Endodermal cell (in vitro differentiated cells): Measurements from ENCODE around the gene SMIM35. TPM values are rescaled to one million over a fixed set of nuclear protein-coding genes. Genes with fewer than 3 reads are reported as not detected.

Source experiments
- DNase-seq: peaks from one replicate; pipeline ENCODE4 v3.0.0-alpha.2; 2017
- H3K27ac ChIP-seq: 2 replicates; pipeline ENCODE4 v1.5.1; 2013; ENCODE audit warnings: mild to moderate bottlenecking, low read depth, low read length, moderate library complexity
- H3K27me3 ChIP-seq: 2 replicates; pipeline ENCODE4 v1.6.1; 2013; ENCODE audit warnings: mild to moderate bottlenecking, low read length, moderate library complexity; ENCODE audit not compliant: insufficient read depth, control insufficient read depth, poor library complexity, severe bottlenecking
- H3K36me3 ChIP-seq: 2 replicates; pipeline ENCODE4 v1.7.0; 2013; ENCODE audit warnings: mild to moderate bottlenecking, low read length, moderate library complexity; ENCODE audit not compliant: control insufficient read depth, insufficient read depth
- H3K4me1 ChIP-seq: one replicate; pipeline ENCODE4 v1.7.0; 2013; ENCODE audit warnings: low read length; ENCODE audit not compliant: control insufficient read depth, insufficient read depth
- H3K4me3 ChIP-seq: 2 replicates; pipeline ENCODE4 v1.5.1; 2013; ENCODE audit warnings: mild to moderate bottlenecking, low read length, moderate library complexity
- H3K9ac ChIP-seq: 2 replicates; pipeline ENCODE4 v1.6.1; 2013; ENCODE audit warnings: mild to moderate bottlenecking, low read length, moderate library complexity; ENCODE audit not compliant: poor library complexity, severe bottlenecking; ENCODE audit errors: extremely low read depth
- H3K9me3 ChIP-seq: 2 replicates; pipeline ENCODE4 v1.6.1; 2013; ENCODE audit warnings: mild to moderate bottlenecking, low read length, moderate library complexity; ENCODE audit not compliant: control insufficient read depth
- H3K27ac Mint-ChIP-seq: 2 replicates; pipeline ENCODE4 v1.8.0; 2020; ENCODE audit warnings: mixed read lengths
- H3K27me3 Mint-ChIP-seq: 2 replicates; pipeline ENCODE4 v1.8.0; 2021; ENCODE audit warnings: mild to moderate bottlenecking, mixed read lengths; ENCODE audit not compliant: insufficient read depth
- H3K36me3 Mint-ChIP-seq: 2 replicates; pipeline ENCODE4 v1.8.0; 2020; ENCODE audit warnings: low read depth, mixed read lengths
- H3K4me1 Mint-ChIP-seq: 2 replicates; pipeline ENCODE4 v1.8.0; 2020; ENCODE audit warnings: mixed read lengths
- H3K4me3 Mint-ChIP-seq: 2 replicates; pipeline ENCODE4 v1.8.0; 2020; ENCODE audit warnings: mild to moderate bottlenecking, moderate library complexity, mixed read lengths
- H3K9me3 Mint-ChIP-seq: 2 replicates; pipeline ENCODE4 v1.8.0; 2020; ENCODE audit warnings: mild to moderate bottlenecking, mixed read lengths
- WGBS, 2 experiments: methylation state at CpG; one replicate each; pipeline versions ENCODE4 v1.1.5 to v1.1.7; 2013; ENCODE audit warnings: missing lambda C conversion rate in 2 of 2, mixed read lengths in 1 of 2; ENCODE audit not compliant: insufficient coverage in 1 of 2, insufficient read length in 1 of 2; 5-methylcytosine and 5-hydroxymethylcytosine counted together
- total RNA-seq, 2 donors: library from RNA; stranded (reverse); fragmentation: NEBNext Ultra II Directional in 1 of 2; extraction: Animal tissue kit (Norgen Biotek cat#: 25700) in 1 of 2; gene quantifications; 2 replicates in 1 of 2; 3 replicates in 1 of 2; pipeline ENCODE4 v1.2.1, GENCODE V29; 2021
- TF ChIP-seq, protein P1 (sequence below): fragments of 200-600 bp; sonication (generic); conservative IDR thresholded peaks from 2 replicates; pipeline ENCODE4 v1.5.0; 2021; ENCODE audit warnings: antibody characterized with exemption, mild to moderate bottlenecking

SMIM35 gene
- total RNA-seq, 2 donors from 2014 or later, result not detected

DNA sequence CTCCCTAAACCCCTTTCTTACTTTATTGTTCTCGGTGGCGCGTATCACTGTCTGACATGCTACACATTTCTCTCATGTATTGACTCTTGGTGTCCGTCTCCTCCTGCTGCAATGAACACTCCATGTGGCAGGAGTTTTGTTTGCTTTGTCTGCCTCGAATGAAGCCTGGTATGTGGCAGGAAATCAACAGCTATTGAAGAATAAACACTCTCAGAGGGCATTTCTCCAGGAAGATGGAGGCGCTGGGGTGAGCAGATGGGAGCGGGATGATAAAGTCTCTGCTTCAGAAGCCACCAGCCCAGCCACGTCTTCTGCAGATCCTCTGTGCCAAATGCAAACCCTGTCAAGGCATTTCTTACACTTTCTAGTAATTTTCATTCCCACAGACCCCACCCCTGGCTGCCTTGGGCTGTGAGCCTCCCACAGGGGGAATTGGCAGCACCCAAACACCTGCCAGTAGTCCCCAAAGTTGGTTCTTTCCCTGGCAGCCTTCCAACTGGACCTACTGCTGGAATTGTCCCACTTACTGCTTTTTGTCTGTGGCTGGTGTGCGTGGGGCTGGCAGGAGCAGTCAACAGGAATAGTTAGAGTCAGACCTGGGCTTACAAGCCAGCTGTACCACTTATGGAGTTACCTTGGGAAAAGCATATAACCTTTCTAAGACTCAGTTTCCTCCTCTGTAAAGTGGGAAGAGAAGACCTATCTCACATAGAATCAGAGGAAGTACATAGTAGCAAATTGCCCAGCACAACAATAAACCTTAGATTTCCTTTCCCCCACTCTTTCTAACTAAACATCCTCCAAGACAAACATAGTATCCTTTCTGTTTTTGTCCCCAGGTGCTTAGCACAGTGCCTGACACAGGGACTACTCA lies 113.9 kb downstream of the SMIM35 start:
- H3K4me3 ChIP-seq, result no peak overlapping the region
- H3K36me3 ChIP-seq, result no peaks in the 10 kb centered on the region
- no peak overlapping the region for H3K27ac ChIP-seq
- peaks cover 2% of the 10 kb centered on the region for H3K4me1 Mint-ChIP-seq
- no peaks in the 10 kb centered on the region for H3K9me3 ChIP-seq
- DNase-seq, result no peak
- H3K9ac ChIP-seq, result no peak overlapping the region
- H3K27me3 ChIP-seq, result peaks cover 3% of the 10 kb centered on the region
- H3K4me3 Mint-ChIP-seq, result no peak overlapping the region
- H3K27ac Mint-ChIP-seq, result no peak overlapping the region
- peaks cover 4% of the 10 kb centered on the region for H3K9me3 Mint-ChIP-seq
- peaks cover 27% of the 10 kb centered on the region for H3K27me3 Mint-ChIP-seq
- H3K4me1 ChIP-seq, result no peaks in the 10 kb centered on the region
- H3K36me3 Mint-ChIP-seq, result no peaks in the 10 kb centered on the region
- TF ChIP-seq, protein P1, sequence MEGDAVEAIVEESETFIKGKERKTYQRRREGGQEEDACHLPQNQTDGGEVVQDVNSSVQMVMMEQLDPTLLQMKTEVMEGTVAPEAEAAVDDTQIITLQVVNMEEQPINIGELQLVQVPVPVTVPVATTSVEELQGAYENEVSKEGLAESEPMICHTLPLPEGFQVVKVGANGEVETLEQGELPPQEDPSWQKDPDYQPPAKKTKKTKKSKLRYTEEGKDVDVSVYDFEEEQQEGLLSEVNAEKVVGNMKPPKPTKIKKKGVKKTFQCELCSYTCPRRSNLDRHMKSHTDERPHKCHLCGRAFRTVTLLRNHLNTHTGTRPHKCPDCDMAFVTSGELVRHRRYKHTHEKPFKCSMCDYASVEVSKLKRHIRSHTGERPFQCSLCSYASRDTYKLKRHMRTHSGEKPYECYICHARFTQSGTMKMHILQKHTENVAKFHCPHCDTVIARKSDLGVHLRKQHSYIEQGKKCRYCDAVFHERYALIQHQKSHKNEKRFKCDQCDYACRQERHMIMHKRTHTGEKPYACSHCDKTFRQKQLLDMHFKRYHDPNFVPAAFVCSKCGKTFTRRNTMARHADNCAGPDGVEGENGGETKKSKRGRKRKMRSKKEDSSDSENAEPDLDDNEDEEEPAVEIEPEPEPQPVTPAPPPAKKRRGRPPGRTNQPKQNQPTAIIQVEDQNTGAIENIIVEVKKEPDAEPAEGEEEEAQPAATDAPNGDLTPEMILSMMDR, result no peak
- WGBS, 2 experiments, result 87 to 94% methylated on average over 9 of the region's 9 CpGs

GRCh38 chr11:117972044-117972443 lies 114.7 kb downstream of the SMIM35 start:
- peaks cover 2% of the 10 kb centered on the region for H3K4me1 Mint-ChIP-seq
- TF ChIP-seq, protein P1, result no peak
- Histone ChIP-seq H3K27ac (no peak overlapping the region), H3K9me3 (no peaks in the 10 kb centered on the region), H3K9ac (no peak overlapping the region), H3K4me1 (no peaks in the 10 kb centered on the region), H3K4me3 (no peak overlapping the region), H3K36me3 (no peaks in the 10 kb centered on the region), H3K27me3 (peaks cover 3% of the 10 kb centered on the region)
- H3K27ac Mint-ChIP-seq, result no peak overlapping the region
- no peaks in the 10 kb centered on the region for H3K36me3 Mint-ChIP-seq
- peaks cover 26% of the 10 kb centered on the region for H3K27me3 Mint-ChIP-seq
- 86 to 92% methylated on average over 8 to 10 of the region's 10 CpGs for WGBS, 2 experiments
- no peaks in the 10 kb centered on the region for H3K9me3 Mint-ChIP-seq
- no peak overlapping the region for H3K4me3 Mint-ChIP-seq
- DNase-seq, result no peak

- Mint-ChIP-seq H3K27me3 (peaks cover 18% of the 10 kb centered on the region), H3K9me3 (no peaks in the 10 kb centered on the region), H3K36me3 (no peaks in the 10 kb centered on the region), H3K27ac (no peak overlapping the region), H3K4me1 (peaks cover 2% of the 10 kb centered on the region), H3K4me3 (no peak overlapping the region)
- Histone ChIP-seq H3K4me3 (no peak overlapping the region), H3K4me1 (no peaks in the 10 kb centered on the region), H3K27me3 (peaks cover 3% of the 10 kb centered on the region), H3K27ac (no peak overlapping the region), H3K9me3 (no peaks in the 10 kb centered on the region), H3K9ac (no peak overlapping the region), H3K36me3 (no peaks in the 10 kb centered on the region)
- no peak for DNase-seq
- TF ChIP-seq, protein P1, result no peak
- WGBS, 2 experiments, result 84 to 88% methylated on average over 3 to 4 of the region's 4 CpGs
Observed at GRCh38 chr11:117970400-117971024, 116.3 kb downstream of the SMIM35 start.
